Prostate gland (tissue), 2 donors: Measurements from ENCODE around the gene ACER3. TPM values are rescaled to one million over a fixed set of nuclear protein-coding genes. Genes with fewer than 3 reads are reported as not detected.
"Not testable (repeated sequence)": the region's sequence is repeated elsewhere in the genome, so short reads cannot be mapped to it uniquely, and the experiment has no call there.

Experiments
- DNase-seq: peaks from one replicate; pipeline ENCODE4 v3.0.0-alpha.2; 2019; ENCODE audit warnings: low spot score
- H3K27ac ChIP-seq, 2 donors: fragments of 200-600 bp; sonication (generic); 2 replicates each; pipeline ENCODE4 v1.5.1; 2017 to 2019
- H3K27me3 ChIP-seq: fragments of 200-600 bp; sonication (generic); replicated peaks from 2 replicates; pipeline ENCODE4 v1.5.1; 2019; ENCODE audit not compliant: insufficient read depth
- H3K36me3 ChIP-seq, 2 donors: fragments of 200-600 bp; sonication (generic); 1 replicate in 1 of 2; 2 replicates in 1 of 2; pipeline versions ENCODE4 v1.5.1 to v1.8.1; 2017 to 2019
- H3K4me1 ChIP-seq: fragments of 200-600 bp; sonication (generic); replicated peaks from 2 replicates; pipeline ENCODE4 v1.5.1; 2019
- H3K4me3 ChIP-seq, 2 donors: fragments of 200-600 bp; sonication (generic); 2 replicates each; pipeline ENCODE4 v1.5.1; 2017 to 2019
- H3K9me3 ChIP-seq: fragments of 200-600 bp; sonication (generic); 2 replicates; pipeline ENCODE4 v1.5.1; 2017
- POLR2A ChIP-seq: fragments of 450-650 bp; IDR thresholded peaks from one replicate; pipeline ENCODE4 v1.6.1; 2016; ENCODE audit warnings: antibody characterized with exemption, mild to moderate bottlenecking
- POLR2AphosphoS5 ChIP-seq: sonication (generic); formaldehyde crosslinking; IDR thresholded peaks from one replicate; pipeline ENCODE4 v1.6.1; 2017; ENCODE audit warnings: antibody characterized with exemption
- WGBS: methylation state at CpG from one replicate; pipeline ENCODE4 v1.1.5; 2018; 5-methylcytosine and 5-hydroxymethylcytosine counted together
- intact Hi-C: fragments of 100-400 bp; cut with DNase I; formaldehyde crosslinking; loops from one replicate; pipeline ENCODE4 v1.14.2; 2022
- total RNA-seq, 2 donors: library from RNA; depleted of rRNA; stranded (reverse); fragments of >200 nt; gene quantifications; one replicate each; pipeline ENCODE4 v1.1.0, GENCODE V29; 2016
- TF ChIP-seq, protein P1 (sequence below), 4 experiments: fragments of 200-600 bp in 2 of 4; fragments of 450-650 bp in 2 of 4; sonication (generic) in 2 of 4; IDR thresholded peaks; 1 replicate in 3 of 4; 2 replicates in 1 of 4; pipeline ENCODE4 v1.5.1; 2016 to 2019; ENCODE audit warnings: antibody characterized with exemption in 4 of 4, mild to moderate bottlenecking in 2 of 4, moderate library complexity in 2 of 4

The ACER3 gene
- total RNA-seq, 2 donors from 2014 or later: 11.3 to 11.9 TPM

DNA sequence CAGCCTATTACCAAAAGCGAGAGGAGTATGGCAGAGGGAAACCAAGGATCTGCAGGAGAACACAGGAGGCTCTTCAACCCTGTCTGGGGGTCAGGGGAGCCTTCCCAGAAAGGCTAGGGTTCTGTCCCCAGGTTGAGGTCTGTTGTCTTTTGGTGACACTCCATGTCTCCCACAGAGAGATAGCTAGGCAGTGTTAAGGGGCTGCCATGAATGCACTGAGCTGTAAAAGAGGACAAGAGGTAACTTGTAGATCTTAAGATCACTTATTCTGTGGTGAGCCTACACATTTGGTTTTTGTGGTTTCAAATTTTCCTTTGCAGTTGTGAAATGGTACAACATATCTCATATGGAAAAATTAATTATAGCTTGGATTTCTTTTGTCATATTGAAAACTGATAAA is 6.0 kb upstream of the ACER3 start:
- TF ChIP-seq, protein P1, sequence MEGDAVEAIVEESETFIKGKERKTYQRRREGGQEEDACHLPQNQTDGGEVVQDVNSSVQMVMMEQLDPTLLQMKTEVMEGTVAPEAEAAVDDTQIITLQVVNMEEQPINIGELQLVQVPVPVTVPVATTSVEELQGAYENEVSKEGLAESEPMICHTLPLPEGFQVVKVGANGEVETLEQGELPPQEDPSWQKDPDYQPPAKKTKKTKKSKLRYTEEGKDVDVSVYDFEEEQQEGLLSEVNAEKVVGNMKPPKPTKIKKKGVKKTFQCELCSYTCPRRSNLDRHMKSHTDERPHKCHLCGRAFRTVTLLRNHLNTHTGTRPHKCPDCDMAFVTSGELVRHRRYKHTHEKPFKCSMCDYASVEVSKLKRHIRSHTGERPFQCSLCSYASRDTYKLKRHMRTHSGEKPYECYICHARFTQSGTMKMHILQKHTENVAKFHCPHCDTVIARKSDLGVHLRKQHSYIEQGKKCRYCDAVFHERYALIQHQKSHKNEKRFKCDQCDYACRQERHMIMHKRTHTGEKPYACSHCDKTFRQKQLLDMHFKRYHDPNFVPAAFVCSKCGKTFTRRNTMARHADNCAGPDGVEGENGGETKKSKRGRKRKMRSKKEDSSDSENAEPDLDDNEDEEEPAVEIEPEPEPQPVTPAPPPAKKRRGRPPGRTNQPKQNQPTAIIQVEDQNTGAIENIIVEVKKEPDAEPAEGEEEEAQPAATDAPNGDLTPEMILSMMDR (IDR thresholded peaks at IDR 0.05): no peak
- TF ChIP-seq POLR2A: no peak
- no peak for TF ChIP-seq POLR2AphosphoS5
- Histone ChIP-seq H3K4me3 (no peak overlapping the region), H3K36me3 (no peaks in the 10 kb centered on the region), H3K4me1 (no peaks in the 10 kb centered on the region), H3K9me3 (no peaks in the 10 kb centered on the region), H3K27me3 (no peaks in the 10 kb centered on the region), H3K27ac (no peak overlapping the region)
- DNase-seq: no peak
- intact Hi-C loops: no loop called here
- 96% methylated on average over 1 of the region's 1 CpG for WGBS

DNA sequence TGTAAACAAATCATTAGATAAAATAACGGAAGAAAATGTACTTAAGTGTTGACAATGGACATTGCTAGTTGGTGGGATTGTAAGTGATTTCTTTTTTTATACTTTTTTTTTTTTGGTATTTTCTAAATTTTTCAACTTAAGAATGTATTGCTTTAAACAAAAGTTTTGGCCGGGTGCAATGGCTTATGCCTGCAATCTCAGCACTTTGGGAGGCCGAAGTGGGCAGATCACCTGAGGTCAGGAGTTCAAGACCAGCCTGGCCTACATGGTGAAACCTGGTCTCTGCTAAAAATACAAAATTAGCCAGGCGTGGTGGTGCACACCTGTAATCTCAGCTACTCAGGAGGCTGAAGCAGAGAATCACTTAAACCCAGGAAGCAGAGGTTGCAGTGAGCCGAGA is 5.0 kb upstream of the ACER3 start:
- 70% methylated on average over 5 of the region's 5 CpGs for WGBS
- not testable (repeated sequence) for DNase-seq

DNA sequence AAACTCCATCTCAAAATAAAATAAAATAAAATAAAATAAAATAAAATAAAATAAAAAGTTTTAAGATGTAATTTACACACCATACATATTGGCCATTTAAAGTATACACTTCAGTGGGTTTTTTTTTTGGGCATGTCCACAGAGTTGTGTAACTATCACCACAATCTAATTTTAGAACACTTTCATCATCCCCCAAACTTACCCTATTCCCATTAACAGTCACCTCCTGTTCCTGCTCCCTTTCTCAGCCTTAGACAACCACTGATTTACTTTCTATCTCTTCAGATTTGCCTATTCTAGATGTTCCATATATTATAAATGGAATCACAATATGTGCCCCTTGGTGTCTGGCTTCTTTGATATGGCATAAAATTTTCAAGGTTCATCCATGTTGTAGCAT is 4.6 kb upstream of the ACER3 start:
- H3K27me3 ChIP-seq: no peaks in the 10 kb centered on the region
- H3K27ac ChIP-seq: no peak overlapping the region
- DNase-seq: no peak
- H3K4me3 ChIP-seq: no peak overlapping the region
- no peaks in the 10 kb centered on the region for H3K9me3 ChIP-seq
- H3K4me1 ChIP-seq: no peaks in the 10 kb centered on the region
- no peaks in the 10 kb centered on the region for H3K36me3 ChIP-seq
- no peak for TF ChIP-seq POLR2A
- TF ChIP-seq POLR2AphosphoS5: no peak
- TF ChIP-seq, protein P1 (IDR thresholded peaks at IDR 0.05): no peak
- intact Hi-C loops: no loop called here

More for the DNA sequence above, 5.0 kb upstream of the ACER3 start:
- H3K4me3 ChIP-seq, H3K9me3 ChIP-seq, H3K4me1 ChIP-seq, intact Hi-C loops, H3K27ac ChIP-seq, H3K36me3 ChIP-seq, H3K27me3 ChIP-seq: not testable (repeated sequence)

DNA sequence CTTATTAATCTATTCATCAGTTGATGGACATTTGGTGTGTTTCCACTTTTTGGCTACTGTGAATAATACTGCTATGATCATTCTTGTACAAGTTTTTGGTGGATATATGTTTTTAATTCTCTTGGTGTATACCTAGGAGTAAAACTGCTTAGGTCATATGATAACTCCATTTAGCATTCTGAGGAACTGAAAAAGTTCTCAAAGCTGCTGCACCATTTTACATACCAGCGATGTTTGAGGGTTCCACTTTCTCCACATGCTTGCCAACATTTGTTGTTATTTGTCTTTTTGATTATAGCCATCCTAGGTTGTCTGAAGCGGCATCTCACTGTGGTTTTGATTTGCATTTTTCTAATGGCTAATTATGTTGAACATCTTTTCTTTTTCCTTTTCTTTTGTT is 4.1 kb upstream of the ACER3 start:
- Histone ChIP-seq H3K36me3 (no peaks in the 10 kb centered on the region), H3K27ac (no peak overlapping the region), H3K27me3 (no peaks in the 10 kb centered on the region), H3K4me1 (peaks cover 4% of the 10 kb centered on the region), H3K4me3 (no peak overlapping the region), H3K9me3 (no peaks in the 10 kb centered on the region)
- TF ChIP-seq, protein P1 (IDR thresholded peaks at IDR 0.05): no peak
- TF ChIP-seq POLR2AphosphoS5: no peak
- TF ChIP-seq POLR2A: no peak
- no peak for DNase-seq
- WGBS: 90% methylated on average over 2 of the region's 2 CpGs
- intact Hi-C loops: no loop called here

DNA sequence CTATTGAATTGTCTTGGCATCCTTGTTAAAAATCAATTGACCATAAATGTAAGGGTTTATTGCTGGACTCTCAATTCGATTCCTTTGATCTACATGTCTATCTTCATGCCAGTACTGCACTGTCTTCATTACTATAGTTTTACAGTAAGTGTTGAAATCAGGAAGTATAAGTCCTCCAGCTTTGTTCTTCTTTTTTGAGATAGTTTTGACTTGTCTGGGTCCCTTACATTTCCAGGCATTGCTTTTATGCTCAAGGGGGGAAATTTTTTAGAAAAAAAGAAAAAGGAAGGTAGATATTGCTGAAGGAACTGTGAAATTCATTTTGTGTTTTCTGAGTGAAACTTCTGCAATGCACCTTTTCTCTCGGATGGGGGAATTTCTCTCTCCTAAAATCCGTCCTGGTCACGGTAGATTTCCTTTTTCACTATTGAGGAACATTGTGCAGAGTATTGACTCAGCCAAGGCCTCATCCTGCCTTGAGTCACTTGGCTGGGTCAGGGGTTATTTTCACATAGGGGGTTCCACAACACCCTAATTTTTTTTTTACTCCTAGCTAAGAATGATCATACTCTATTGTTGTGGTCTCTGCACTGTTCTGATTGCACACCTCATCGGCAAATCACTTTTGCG is 2.8 kb upstream of the ACER3 start:
- Histone ChIP-seq H3K4me3 (no peak overlapping the region), H3K9me3 (no peaks in the 10 kb centered on the region), H3K27ac (no peak overlapping the region), H3K4me1 (peaks cover 6% of the 10 kb centered on the region), H3K36me3 (no peaks in the 10 kb centered on the region), H3K27me3 (no peaks in the 10 kb centered on the region)
- DNase-seq: no peak
- intact Hi-C loops: no loop called here
- TF ChIP-seq, protein P1 (IDR thresholded peaks at IDR 0.05): no peak
- no peak for TF ChIP-seq POLR2AphosphoS5
- no peak for TF ChIP-seq POLR2A
- WGBS: 75% methylated on average over 6 of the region's 6 CpGs
